Activated naive CD4-positive, alpha-beta T cell treated with Interleukin-2 at 50 U/mL for 16 hours (primary cell): Measurements from ENCODE around the gene INAVA.
"Not testable (repeated sequence)": the region's sequence is repeated elsewhere in the genome, so short reads cannot be mapped to it uniquely, and the experiment has no call there.

Source experiments
- DNase-seq: peaks from one replicate; pipeline ENCODE4 v3.0.0-alpha.2; 2020

INAVA gene

GRCh38 chr1:200899954-200900867 is 5.5 kb downstream of the INAVA start:
- DNase-seq, result no peak

DNA sequence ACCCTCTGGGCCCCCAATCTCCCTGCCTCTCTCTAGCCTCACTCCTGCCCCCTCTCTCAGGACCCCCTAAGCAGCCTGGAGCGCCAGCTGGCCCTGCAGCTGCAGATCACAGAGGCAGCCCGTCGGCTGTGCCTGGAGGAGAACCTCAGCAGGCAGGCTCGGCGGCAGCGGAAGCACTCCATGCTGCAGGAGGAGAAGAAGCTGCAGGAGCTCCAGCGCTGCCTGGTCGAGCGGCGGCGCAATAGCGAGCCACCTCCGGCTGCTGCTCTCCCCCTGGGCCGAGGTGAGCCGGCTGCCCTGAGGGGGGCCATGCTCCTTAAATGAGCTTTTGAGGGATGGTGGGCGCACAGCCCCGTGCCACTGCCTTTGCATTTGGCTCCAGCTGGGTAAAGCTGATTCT is 6.2 kb downstream of the INAVA start:
- no peak for DNase-seq

DNA sequence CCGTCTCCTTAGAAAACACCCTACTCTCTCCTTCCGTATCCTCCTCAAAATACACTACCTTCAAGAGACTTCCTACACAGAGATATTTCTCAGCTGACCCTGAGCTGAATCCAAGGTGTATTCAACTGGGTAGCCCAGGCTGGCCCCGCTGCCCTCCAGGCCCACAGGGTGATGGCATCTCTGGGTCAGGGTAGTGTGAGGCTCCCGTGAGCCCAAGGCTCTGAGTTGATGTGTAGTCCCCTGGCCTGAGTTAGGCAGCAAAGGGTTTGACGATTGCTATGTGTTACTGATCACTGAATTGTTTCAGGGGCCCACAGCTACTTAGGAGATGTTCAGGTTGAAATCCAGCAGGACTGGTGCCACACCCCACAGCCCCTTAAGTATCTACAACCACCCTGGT is 6.7 kb downstream of the INAVA start:
- DNase-seq, result no peak

GRCh38 chr1:200901796-200902444 is 7.2 kb downstream of the INAVA start:
- DNase-seq, result no peak

GRCh38 chr1:200903793-200904192 is 9.1 kb downstream of the INAVA start:
- DNase-seq, result no peak

- DNase-seq, result no peak
Measured at GRCh38 chr1:200904772-200905171, 10.1 kb downstream of the INAVA start.

GRCh38 chr1:200905411-200906052 is 10.8 kb downstream of the INAVA start:
- DNase-seq, result peak; percentile 49

DNA sequence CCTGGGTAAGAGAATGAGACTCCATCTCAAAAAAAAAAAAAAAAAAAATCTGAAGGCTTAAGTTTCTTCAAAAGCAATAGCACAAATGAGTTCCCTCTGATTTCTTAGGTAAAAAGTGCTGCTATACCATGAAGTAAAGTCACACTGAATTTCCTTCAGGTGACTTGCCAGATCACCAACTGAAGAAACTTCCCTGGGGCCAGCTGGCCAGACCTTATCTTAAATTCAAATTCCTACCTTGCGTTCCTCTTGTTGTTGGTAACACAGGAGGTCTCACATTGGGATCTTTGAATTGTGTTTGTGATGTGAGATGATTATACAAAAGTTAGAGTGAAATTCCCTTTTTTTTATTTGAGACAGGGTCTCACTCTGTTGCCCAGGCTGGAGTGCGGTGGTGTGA is 11.8 kb downstream of the INAVA start:
- no peak for DNase-seq

DNA sequence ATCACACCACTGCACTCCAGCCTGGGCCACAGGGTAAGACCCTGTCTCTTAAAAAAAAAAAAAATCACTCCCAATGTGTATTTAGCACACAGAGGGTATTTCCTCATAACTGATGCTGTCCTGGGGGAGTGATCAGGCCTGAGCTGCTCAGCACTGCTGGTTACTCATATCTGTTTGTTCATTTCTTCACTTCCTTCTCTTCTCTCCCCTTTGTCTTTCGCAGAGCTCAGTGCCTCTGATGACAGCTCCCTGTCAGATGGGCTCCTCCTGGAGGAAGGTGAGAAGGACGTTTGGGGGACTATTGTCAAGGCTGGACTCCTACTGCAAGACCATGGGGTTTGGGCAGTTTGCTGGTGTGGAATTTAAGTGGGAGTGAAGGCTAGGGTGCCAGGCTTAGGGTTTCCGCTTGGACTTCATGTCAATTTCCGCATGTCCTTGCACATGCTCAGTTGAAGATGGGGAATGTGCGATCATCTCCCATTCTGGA is 13.0 kb downstream of the INAVA start:
- DNase-seq, result no peak

DNA sequence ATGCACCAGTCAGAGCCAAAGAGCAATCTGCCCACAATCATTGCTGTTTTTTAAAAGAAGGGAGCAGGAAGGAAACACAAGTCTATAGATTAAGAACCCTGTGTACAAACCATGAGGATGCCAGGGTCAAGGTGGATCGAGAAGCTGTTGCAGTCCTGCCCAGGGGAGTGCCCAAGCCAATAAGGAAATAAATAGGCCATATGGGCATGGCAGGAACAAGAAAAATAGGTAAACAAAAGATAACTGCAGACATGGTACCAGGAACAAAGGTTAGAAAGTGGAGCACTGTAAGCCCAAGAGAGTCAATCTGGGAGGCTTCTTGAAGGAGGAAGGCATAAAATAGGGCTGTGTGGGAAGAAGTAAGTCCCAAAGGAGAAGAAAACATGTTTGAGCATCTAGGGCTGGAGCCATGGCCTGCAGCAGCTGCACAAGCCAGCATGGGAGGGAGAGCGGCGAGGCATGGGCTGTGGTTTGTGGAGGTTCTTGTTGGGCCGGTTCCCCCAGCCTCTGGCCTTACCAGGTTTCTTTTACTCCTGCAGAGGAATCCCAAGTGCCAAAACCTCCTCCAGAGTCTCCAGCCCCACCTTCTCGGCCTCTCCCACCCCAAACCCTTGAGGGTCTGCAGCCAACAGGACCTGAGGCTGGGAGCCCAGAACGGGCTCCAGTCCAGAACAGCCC is 13.6 kb downstream of the INAVA start:
- no peak for DNase-seq

DNA sequence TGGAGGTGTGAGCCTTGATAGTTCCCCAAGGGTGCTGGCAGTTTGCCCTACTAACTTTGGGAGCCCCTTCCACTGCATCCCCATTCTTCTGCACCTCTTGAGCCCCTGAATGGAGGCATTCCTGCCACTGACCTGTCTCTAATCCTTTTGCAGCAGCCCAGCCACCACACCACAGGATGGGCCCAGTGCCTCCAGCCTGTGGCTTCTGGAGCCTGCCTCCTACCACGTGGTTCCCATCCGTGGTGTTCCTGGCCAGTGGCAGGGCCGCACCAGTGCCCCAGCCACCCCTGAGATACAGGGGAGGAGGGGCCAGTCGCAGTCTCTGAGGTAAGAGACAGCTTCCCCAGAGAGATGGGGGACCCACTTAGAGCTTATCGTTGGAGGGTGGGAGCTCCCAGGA is 14.4 kb downstream of the INAVA start:
- DNase-seq, result no peak

DNA sequence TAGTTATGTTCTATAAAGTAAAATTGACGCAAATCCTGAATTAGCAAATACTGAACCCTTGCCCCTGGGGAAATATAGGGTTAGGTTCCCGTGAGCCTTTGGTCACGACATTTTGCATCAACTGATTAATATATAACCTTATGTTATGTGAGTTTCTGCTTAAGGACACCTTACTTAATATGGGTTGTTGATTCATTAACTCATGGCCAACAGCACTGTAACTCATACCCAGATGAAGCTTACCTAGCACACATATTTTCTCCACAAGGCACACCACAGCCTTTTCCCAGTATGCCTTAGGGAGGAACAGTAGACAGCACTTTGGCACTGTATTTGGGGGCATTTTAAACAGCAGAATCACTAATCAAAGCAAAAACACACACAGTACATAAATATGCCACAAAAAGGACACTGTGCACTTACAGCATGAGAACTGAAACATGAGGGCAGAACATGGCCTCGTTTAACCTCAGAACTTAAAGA is 15.1 kb downstream of the INAVA start:
- DNase-seq, result no peak

DNA sequence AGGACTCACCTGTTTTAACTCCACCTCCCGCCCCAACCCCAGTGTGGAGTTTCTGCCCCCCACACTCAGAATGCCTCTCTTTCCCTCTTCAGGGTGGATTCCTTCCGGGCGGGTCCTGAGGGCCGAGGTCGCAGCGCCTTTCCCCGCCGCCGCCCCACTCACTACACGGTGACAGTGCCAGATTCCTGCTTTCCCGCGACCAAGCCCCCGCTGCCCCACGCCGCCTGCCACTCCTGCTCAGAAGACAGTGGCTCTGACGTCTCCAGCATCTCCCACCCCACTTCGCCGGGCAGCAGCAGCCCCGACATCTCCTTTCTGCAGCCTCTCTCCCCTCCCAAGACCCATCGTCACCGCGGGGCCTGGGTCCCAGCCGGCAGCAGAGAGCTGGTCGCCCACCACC is 16.7 kb downstream of the INAVA start:
- no peak for DNase-seq

- DNase-seq, result not testable (repeated sequence)
Measured at GRCh38 chr1:200911936-200912335, 17.2 kb downstream of the INAVA start.

- DNase-seq, result no peak
Measured at GRCh38 chr1:200912737-200913407, 18.2 kb downstream of the INAVA start.

DNA sequence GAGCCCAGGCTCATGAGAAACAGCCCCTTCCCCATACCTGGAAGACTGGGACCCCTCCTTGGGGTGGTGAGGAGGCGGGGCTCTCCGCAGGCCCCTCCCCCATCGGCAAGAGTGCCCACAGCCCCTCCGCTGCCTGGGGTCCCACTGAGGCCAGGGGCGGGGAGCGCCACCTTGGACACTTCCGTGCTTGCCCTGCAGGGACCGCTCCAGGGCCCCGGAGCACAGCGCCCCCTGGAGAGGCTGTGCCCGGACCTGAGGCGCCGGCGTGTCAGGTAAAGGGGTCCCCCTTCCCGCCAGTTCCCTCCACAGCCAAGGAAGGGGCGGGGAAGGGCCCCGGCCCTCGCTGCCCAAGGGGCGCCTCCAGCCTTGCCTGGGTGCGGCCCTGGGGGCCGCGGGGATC is 21.5 kb downstream of the INAVA start:
- no peak for DNase-seq

GRCh38 chr1:200916681-200917080 is 22.0 kb downstream of the INAVA start:
- DNase-seq, result no peak

- DNase-seq, result no peak
Measured at GRCh38 chr1:200917291-200917817, 22.7 kb downstream of the INAVA start.

- DNase-seq, result no peak
Measured at GRCh38 chr1:200918006-200918405, 23.3 kb downstream of the INAVA start.

DNA sequence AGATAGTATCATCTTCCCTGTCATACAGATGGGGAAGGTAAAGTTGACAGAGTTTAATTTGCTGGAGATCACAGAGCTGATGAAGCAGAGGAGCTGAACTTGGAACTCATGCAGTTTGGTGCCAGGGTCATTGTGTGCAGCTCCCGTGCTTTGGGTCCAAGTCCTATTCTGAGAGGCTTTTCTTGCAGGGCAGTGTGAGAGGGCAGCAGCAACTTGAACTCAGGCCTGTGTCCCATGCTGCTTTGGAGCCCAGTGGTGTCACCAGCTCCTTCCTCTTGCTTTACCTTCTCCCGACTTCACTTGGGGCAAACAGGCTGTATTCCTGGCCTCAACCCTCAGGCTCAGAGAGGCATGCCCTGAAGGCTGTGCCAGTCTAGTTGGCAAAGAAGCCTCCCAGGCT is 24.7 kb downstream of the INAVA start:
- DNase-seq, result no peak

DNA sequence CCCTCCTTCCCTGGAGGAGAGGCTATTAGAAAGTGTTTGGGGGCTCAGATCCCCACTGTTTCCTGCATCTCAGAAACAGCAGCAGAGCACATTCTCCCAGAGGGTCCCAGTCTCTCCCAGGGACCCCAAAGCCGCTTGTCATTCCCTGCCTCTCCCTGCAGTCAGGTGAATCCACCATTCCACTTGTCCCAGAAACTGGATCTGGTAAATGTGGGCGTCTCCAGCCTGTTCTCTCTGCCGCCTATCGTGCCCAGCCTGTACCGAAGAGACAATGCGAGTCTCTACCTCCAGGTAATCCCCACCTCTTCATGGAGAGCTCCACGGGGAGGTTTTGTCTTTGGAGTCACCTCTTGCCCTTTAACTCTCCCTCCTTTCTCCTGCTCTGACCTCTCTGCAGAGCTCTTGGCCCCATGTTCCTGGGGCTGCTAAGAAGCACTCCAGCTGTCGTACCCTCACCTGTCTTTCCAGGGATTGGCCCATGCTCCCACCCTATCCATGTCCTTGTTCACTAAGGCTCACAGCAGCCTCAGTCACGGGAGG is 26.9 kb downstream of the INAVA start:
- no peak for DNase-seq

- no peak for DNase-seq
Measured at GRCh38 chr1:200922406-200922805, 27.7 kb downstream of the INAVA start.
